HFF-Myc (cell line): Measurements from ENCODE around the gene UXT.
"Not testable (repeated sequence)": the region's sequence is repeated elsewhere in the genome, so short reads cannot be mapped to it uniquely, and the experiment has no call there.

Source experiments
- DNase-seq: peaks from one replicate; pipeline ENCODE4 v3.0.0-alpha.2; 2011; ENCODE audit warnings: low read depth; ENCODE audit errors: extremely low read depth
- H3K4me3 ChIP-seq: replicated peaks from 2 replicates; pipeline ENCODE4 v1.5.1; 2011; ENCODE audit warnings: low read depth, mild to moderate bottlenecking, control low read depth, low read length
- TF ChIP-seq, protein P1 (sequence below): IDR thresholded peaks from 2 replicates; pipeline ENCODE4 v1.5.1; 2012; ENCODE audit warnings: mild to moderate bottlenecking, low read depth, low read length, control low read depth; ENCODE audit errors: missing control alignments

Gene UXT

DNA sequence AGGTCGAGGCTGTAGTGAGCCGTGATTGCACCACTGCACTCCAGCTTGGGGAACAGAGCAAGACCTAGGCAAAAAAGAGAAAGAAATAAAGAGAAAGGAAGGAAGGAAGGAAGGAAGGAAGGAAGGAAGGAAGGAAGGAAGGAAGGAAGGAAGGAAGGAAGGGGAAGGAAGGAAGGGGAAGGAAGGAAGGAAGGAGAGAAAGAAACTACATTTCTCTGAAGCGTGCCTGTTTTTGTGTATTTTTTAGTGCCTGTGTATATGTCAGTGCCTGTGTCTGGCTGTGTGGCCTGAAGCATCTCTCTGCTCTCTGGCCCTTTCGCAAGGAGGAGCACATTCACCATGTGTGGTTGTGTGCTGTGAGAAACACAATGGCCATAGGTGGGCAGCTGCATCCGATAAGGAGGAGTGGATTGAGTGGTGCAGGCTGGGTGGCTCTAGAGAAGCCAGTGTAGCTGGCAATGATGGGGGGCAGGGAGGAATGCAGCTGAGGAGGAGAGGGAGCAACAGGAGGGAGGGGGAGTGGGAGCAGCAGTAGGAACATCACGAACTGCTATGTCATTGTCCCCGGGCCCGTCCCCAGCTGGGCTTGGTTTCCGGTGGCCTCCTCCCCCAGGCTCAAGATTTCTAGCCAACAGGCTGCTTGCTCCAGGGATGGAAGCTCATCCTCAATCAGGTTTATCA is 50.7 kb downstream of the UXT start:
- TF ChIP-seq, protein P1, sequence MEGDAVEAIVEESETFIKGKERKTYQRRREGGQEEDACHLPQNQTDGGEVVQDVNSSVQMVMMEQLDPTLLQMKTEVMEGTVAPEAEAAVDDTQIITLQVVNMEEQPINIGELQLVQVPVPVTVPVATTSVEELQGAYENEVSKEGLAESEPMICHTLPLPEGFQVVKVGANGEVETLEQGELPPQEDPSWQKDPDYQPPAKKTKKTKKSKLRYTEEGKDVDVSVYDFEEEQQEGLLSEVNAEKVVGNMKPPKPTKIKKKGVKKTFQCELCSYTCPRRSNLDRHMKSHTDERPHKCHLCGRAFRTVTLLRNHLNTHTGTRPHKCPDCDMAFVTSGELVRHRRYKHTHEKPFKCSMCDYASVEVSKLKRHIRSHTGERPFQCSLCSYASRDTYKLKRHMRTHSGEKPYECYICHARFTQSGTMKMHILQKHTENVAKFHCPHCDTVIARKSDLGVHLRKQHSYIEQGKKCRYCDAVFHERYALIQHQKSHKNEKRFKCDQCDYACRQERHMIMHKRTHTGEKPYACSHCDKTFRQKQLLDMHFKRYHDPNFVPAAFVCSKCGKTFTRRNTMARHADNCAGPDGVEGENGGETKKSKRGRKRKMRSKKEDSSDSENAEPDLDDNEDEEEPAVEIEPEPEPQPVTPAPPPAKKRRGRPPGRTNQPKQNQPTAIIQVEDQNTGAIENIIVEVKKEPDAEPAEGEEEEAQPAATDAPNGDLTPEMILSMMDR = no peak
- DNase-seq = no peak

DNA sequence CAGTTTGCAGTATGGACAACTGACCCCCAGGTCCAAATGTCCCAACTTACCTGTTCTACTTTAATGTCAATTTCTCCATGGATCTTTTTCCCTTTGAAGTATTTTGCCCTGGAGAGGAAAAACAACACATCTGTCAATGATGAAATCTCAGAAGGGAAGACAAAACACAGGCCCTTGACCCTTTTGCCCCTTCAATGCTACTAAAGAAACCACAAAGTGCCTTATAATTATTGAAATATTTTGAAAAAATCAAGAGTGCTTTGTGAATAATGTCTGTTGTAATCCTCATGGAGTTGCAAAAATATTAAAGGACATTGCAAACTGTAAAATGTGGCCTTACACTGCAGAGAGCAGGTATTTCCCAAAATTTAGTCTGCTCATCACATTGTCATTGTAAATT is 51.9 kb downstream of the UXT start:
- no peak for DNase-seq
- no peak overlapping the region for H3K4me3 ChIP-seq
- TF ChIP-seq, protein P1 = no peak

More for the DNA sequence above, 50.7 kb downstream of the UXT start:
- no peak overlapping the region for H3K4me3 ChIP-seq

DNA sequence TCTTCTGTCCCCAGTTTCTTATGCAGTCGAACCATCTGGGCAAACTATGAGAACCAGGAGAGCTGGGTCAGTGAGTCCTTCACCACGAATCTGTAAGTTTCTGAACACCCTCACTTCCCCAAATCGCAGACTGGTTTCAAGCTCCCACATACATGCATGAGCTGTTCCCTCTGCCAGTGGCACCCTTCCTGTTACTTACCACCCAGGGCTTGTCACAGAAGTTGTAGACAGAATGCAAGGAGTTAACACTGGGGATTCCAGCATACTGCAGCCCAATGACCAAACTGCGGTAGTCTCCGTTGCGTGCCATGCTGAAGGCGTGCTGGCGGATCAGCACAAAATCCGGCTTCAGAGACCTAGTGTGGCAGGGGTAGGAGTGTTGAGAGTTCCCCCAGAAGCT is 54.0 kb downstream of the UXT start:
- TF ChIP-seq, protein P1 = no peak
- H3K4me3 ChIP-seq = no peak overlapping the region
- DNase-seq = no peak

DNA sequence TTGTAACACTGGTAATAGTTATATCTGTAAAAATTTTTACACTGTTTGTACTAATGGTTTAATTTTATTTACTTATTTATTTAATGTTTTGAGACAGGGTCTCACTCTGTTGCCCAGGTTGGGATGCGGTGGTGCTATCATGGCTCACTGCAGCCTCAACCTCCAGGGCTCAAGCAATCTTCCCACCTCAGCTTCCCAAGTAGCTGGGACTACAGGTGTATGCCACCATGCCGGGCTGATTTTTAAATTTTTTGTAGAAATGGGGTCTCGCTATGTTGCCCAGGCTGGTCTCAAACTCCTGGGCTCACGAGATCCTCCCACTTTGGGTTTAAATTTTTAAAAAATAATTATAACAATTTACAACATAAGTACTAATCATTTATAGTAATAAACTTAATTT is 55.9 kb downstream of the UXT start:
- DNase-seq, H3K4me3 ChIP-seq: not testable (repeated sequence)
